ENCODE data around the gene FTL. TPM values are rescaled to one million over a fixed set of nuclear protein-coding genes. Genes with fewer than 3 reads are reported as not detected.

The FTL gene
- total RNA-seq, 2 experiments from 2014 or later = 467 to 602 TPM

DNA sequence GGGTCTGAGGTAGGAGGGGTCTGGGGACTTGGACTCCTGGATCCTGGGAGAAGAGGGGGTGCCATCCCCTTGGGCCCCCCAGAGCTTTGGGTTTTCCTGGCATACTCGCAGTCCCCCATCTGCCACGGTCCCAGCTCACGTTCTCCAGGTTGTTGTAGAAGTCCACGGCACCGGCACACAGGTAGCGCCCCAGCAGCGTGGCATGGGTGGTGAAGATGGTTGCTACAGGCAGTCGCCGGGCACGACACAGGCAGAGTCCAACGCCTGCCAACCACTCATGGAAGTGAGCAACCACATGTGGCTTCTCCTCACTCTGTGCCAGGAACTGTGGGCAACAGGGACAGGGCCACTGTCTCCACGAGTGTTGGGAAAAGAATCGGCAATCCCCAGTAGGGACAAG is 20.6 kb downstream of the FTL start:
- H3K27ac ChIP-seq (ENCODE audit: low read depth, low read length, poor library complexity, severe bottlenecking) = no peak overlapping the region
- no peaks in the 10 kb centered on the region for H4K20me1 ChIP-seq (ENCODE audit: insufficient read depth, low read length)
- CTCF ChIA-PET (ENCODE audit: unreplicated experiment) = no interaction called here
- TF ChIP-seq, protein P1, sequence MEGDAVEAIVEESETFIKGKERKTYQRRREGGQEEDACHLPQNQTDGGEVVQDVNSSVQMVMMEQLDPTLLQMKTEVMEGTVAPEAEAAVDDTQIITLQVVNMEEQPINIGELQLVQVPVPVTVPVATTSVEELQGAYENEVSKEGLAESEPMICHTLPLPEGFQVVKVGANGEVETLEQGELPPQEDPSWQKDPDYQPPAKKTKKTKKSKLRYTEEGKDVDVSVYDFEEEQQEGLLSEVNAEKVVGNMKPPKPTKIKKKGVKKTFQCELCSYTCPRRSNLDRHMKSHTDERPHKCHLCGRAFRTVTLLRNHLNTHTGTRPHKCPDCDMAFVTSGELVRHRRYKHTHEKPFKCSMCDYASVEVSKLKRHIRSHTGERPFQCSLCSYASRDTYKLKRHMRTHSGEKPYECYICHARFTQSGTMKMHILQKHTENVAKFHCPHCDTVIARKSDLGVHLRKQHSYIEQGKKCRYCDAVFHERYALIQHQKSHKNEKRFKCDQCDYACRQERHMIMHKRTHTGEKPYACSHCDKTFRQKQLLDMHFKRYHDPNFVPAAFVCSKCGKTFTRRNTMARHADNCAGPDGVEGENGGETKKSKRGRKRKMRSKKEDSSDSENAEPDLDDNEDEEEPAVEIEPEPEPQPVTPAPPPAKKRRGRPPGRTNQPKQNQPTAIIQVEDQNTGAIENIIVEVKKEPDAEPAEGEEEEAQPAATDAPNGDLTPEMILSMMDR (conservative IDR thresholded peaks at IDR 0.05; ENCODE audit: low read length) = no peak
- no peak for TF ChIP-seq EZH2phosphoT487 (IDR thresholded peaks at IDR 0.05; ENCODE audit: borderline replicate concordance, low read depth, low read length)
- POLR2A ChIA-PET = no interaction called here
- H3K79me2 ChIP-seq (ENCODE audit: insufficient read depth, low read depth, low read length) = no peaks in the 10 kb centered on the region
- intact Hi-C loops (cut with micrococcal nuclease; ENCODE audit: unreplicated experiment) = no loop called here
- H3K4me1 ChIP-seq (ENCODE audit: insufficient read depth, low read length, poor library complexity, severe bottlenecking) = no peaks in the 10 kb centered on the region
- no peak overlapping the region for H3K4me2 ChIP-seq (ENCODE audit: low read length)
- no peak for DNase-seq (ENCODE audit: low spot score)
- H3K9me3 ChIP-seq (ENCODE audit: low read length) = no peaks in the 10 kb centered on the region
- no peak overlapping the region for H2AFZ ChIP-seq (ENCODE audit: low read length)
- no TSS peak for BruUV-seq (replicated peaks)
- H3K36me3 ChIP-seq (ENCODE audit: insufficient read depth, low read length) = peaks cover 47% of the 10 kb centered on the region
- no peak overlapping the region for H3K4me3 ChIP-seq (ENCODE audit: low read depth, low read length, poor library complexity, severe bottlenecking)
- H3K9me2 ChIP-seq (ENCODE audit: insufficient read depth, low read length) = no peaks in the 10 kb centered on the region

GRCh38 chr19:48986211-48986610 is 21.1 kb downstream of the FTL start:
- Histone ChIP-seq H3K4me3 (ENCODE audit: low read depth, low read length, poor library complexity, severe bottlenecking) (no peak overlapping the region), H4K20me1 (ENCODE audit: insufficient read depth, low read length) (no peaks in the 10 kb centered on the region), H3K27ac (ENCODE audit: low read depth, low read length, poor library complexity, severe bottlenecking) (no peak overlapping the region), H3K36me3 (ENCODE audit: insufficient read depth, low read length) (peaks cover 49% of the 10 kb centered on the region), H3K9me2 (ENCODE audit: insufficient read depth, low read length) (no peaks in the 10 kb centered on the region), H3K4me1 (ENCODE audit: insufficient read depth, low read length, poor library complexity, severe bottlenecking) (no peaks in the 10 kb centered on the region), H3K4me2 (ENCODE audit: low read length) (no peak overlapping the region), H2AFZ (ENCODE audit: low read length) (no peak overlapping the region), H3K9me3 (ENCODE audit: low read length) (no peaks in the 10 kb centered on the region), H3K79me2 (ENCODE audit: insufficient read depth, low read depth, low read length) (no peaks in the 10 kb centered on the region)
- no peak for TF ChIP-seq EZH2phosphoT487 (IDR thresholded peaks at IDR 0.05; ENCODE audit: borderline replicate concordance, low read depth, low read length)
- TF ChIP-seq, protein P1 (conservative IDR thresholded peaks at IDR 0.05; ENCODE audit: low read length) = no peak
- no TSS peak for BruUV-seq (replicated peaks)
- no peak for DNase-seq (ENCODE audit: low spot score)
- ChIA-PET POLR2A (no interaction called here), CTCF (ENCODE audit: unreplicated experiment) (no interaction called here)
- intact Hi-C loops (cut with micrococcal nuclease; ENCODE audit: unreplicated experiment) = no loop called here

GRCh38 chr19:48987323-48987722 is 22.2 kb downstream of the FTL start:
- Histone ChIP-seq H3K4me2 (ENCODE audit: low read length) (no peak overlapping the region), H3K36me3 (ENCODE audit: insufficient read depth, low read length) (peaks cover 49% of the 10 kb centered on the region), H3K27ac (ENCODE audit: low read depth, low read length, poor library complexity, severe bottlenecking) (no peak overlapping the region), H3K79me2 (ENCODE audit: insufficient read depth, low read depth, low read length) (peaks cover 8% of the 10 kb centered on the region; the same call in 1 of the 2 replicates), H2AFZ (ENCODE audit: low read length) (no peak overlapping the region), H3K9me3 (ENCODE audit: low read length) (no peaks in the 10 kb centered on the region), H3K9me2 (ENCODE audit: insufficient read depth, low read length) (no peaks in the 10 kb centered on the region), H3K4me3 (ENCODE audit: low read depth, low read length, poor library complexity, severe bottlenecking) (no peak overlapping the region), H4K20me1 (ENCODE audit: insufficient read depth, low read length) (no peaks in the 10 kb centered on the region), H3K4me1 (ENCODE audit: insufficient read depth, low read length, poor library complexity, severe bottlenecking) (peaks cover 9% of the 10 kb centered on the region)
- intact Hi-C loops (cut with micrococcal nuclease; ENCODE audit: unreplicated experiment) = no loop called here
- TF ChIP-seq, protein P1 (conservative IDR thresholded peaks at IDR 0.05; ENCODE audit: low read length) = no peak
- no peak for TF ChIP-seq EZH2phosphoT487 (IDR thresholded peaks at IDR 0.05; ENCODE audit: borderline replicate concordance, low read depth, low read length)
- POLR2A ChIA-PET = no interaction called here
- BruUV-seq (replicated peaks) = no TSS peak
- CTCF ChIA-PET (ENCODE audit: unreplicated experiment) = no interaction called here
- DNase-seq (ENCODE audit: low spot score) = no peak
